IPS DF 6.9 (cell line): ENCODE results near the gene SLC7A1.

Experiments
- DNase-seq: peaks from one replicate; pipeline ENCODE4 v3.0.0-alpha.2; 2013; ENCODE audit warnings: low read depth, low spot score
- H3K27ac ChIP-seq: one replicate; pipeline ENCODE4 v1.5.1; 2013; ENCODE audit warnings: low read length, control low read depth
- H3K27me3 ChIP-seq: 2 replicates; pipeline ENCODE4 v1.6.1; 2013; ENCODE audit warnings: mild to moderate bottlenecking, low read length; ENCODE audit not compliant: control insufficient read depth, insufficient read depth
- H3K36me3 ChIP-seq: 2 replicates; pipeline ENCODE4 v1.6.1; 2013; ENCODE audit warnings: low read length; ENCODE audit not compliant: control insufficient read depth, insufficient read depth
- H3K4me1 ChIP-seq: 2 replicates; pipeline ENCODE4 v1.6.1; 2013; ENCODE audit warnings: low read length; ENCODE audit not compliant: control insufficient read depth, insufficient read depth
- H3K4me3 ChIP-seq: 2 replicates; pipeline ENCODE4 v1.5.1; 2013; ENCODE audit warnings: mild to moderate bottlenecking, low read length
- H3K9me3 ChIP-seq: 2 replicates; pipeline ENCODE4 v1.6.1; 2013; ENCODE audit warnings: low read length, inconsistent platforms; ENCODE audit not compliant: control insufficient read depth, insufficient read depth
- WGBS: extraction: QIAGEN DNeasy Blood & Tissue Kit; methylation state at CpG from one replicate; pipeline ENCODE4 v1.1.7; 2013; ENCODE audit warnings: mixed read lengths, missing lambda C conversion rate; ENCODE audit not compliant: insufficient read length, insufficient coverage; 5-methylcytosine and 5-hydroxymethylcytosine counted together

SLC7A1 gene

GRCh38 chr13:29522044-29522685 lies 73.3 kb downstream of the SLC7A1 start:
- Histone ChIP-seq H3K9me3 (no peaks in the 10 kb centered on the region), H3K36me3 (peaks cover 33% of the 10 kb centered on the region)
- DNase-seq, result no peak

GRCh38 chr13:29521336-29521735 lies 74.2 kb downstream of the SLC7A1 start:
- Histone ChIP-seq H3K36me3 (peaks cover 40% of the 10 kb centered on the region), H3K27ac (no peak overlapping the region), H3K4me1 (no peaks in the 10 kb centered on the region; the same call in 1 of the 2 replicates), H3K9me3 (no peaks in the 10 kb centered on the region), H3K27me3 (no peaks in the 10 kb centered on the region), H3K4me3 (no peak overlapping the region)
- no CpG with 5 or more reads among the region's 14 CpGs for WGBS
- no peak for DNase-seq

More at GRCh38 chr13:29522044-29522685, 73.3 kb downstream of the SLC7A1 start:
- H3K27me3 ChIP-seq, result no peaks in the 10 kb centered on the region
- no peak overlapping the region for H3K27ac ChIP-seq
- no CpG with 5 or more reads among the region's 16 CpGs for WGBS
- H3K4me3 ChIP-seq, result no peak overlapping the region
- no peaks in the 10 kb centered on the region; the same call in 1 of the 2 replicates for H3K4me1 ChIP-seq

GRCh38 chr13:29520671-29521070 lies 74.8 kb downstream of the SLC7A1 start:
- DNase-seq, result no peak
- Histone ChIP-seq H3K9me3 (no peaks in the 10 kb centered on the region), H3K27me3 (no peaks in the 10 kb centered on the region), H3K4me1 (no peaks in the 10 kb centered on the region; the same call in 1 of the 2 replicates), H3K27ac (no peak overlapping the region), H3K4me3 (no peak overlapping the region), H3K36me3 (peaks cover 42% of the 10 kb centered on the region)
- no CpG with 5 or more reads among the region's 4 CpGs for WGBS

GRCh38 chr13:29519921-29520320 lies 75.6 kb downstream of the SLC7A1 start:
- Histone ChIP-seq H3K9me3 (no peaks in the 10 kb centered on the region), H3K4me1 (no peaks in the 10 kb centered on the region; the same call in 1 of the 2 replicates), H3K27me3 (no peaks in the 10 kb centered on the region), H3K27ac (no peak overlapping the region), H3K36me3 (peaks cover 47% of the 10 kb centered on the region), H3K4me3 (no peak overlapping the region)
- no peak for DNase-seq
- 100% methylated on average over 1 of the region's 3 CpGs for whole genome bisulfite sequencing

GRCh38 chr13:29516880-29517279 lies 78.6 kb downstream of the SLC7A1 start:
- WGBS, result no CpG with 5 or more reads among the region's 12 CpGs
- Histone ChIP-seq H3K4me3 (no peak overlapping the region; the same call in 1 of the 2 replicates), H3K36me3 (peaks cover 49% of the 10 kb centered on the region), H3K27ac (no peak overlapping the region), H3K27me3 (no peaks in the 10 kb centered on the region), H3K9me3 (no peaks in the 10 kb centered on the region), H3K4me1 (no peaks in the 10 kb centered on the region)
- no peak for DNase-seq

GRCh38 chr13:29516012-29516411 lies 79.5 kb downstream of the SLC7A1 start:
- H3K36me3 ChIP-seq, result peaks cover 49% of the 10 kb centered on the region
- no peaks in the 10 kb centered on the region for H3K4me1 ChIP-seq
- no peak overlapping the region for H3K27ac ChIP-seq
- no CpG with 5 or more reads among the region's 11 CpGs for WGBS
- no peak overlapping the region for H3K4me3 ChIP-seq
- H3K27me3 ChIP-seq, result no peaks in the 10 kb centered on the region
- no peak for DNase-seq
- no peaks in the 10 kb centered on the region for H3K9me3 ChIP-seq

- Histone ChIP-seq H3K36me3 (peaks cover 49% of the 10 kb centered on the region), H3K27me3 (no peaks in the 10 kb centered on the region), H3K9me3 (no peaks in the 10 kb centered on the region), H3K4me1 (no peaks in the 10 kb centered on the region), H3K4me3 (no peak overlapping the region), H3K27ac (no peak overlapping the region)
- DNase-seq, result no peak
- WGBS, result no CpG with 5 or more reads among the region's 7 CpGs
These were observed 80.1 kb downstream of the SLC7A1 start for GRCh38 chr13:29515372-29515771.

GRCh38 chr13:29514720-29515310 lies 80.7 kb downstream of the SLC7A1 start:
- Histone ChIP-seq H3K27me3 (no peaks in the 10 kb centered on the region), H3K27ac (no peak overlapping the region), H3K4me3 (no peak overlapping the region), H3K4me1 (no peaks in the 10 kb centered on the region), H3K9me3 (no peaks in the 10 kb centered on the region), H3K36me3 (peaks cover 49% of the 10 kb centered on the region)
- WGBS, result no CpG with 5 or more reads among the region's 13 CpGs
- DNase-seq, result no peak

GRCh38 chr13:29513981-29514719 lies 81.3 kb downstream of the SLC7A1 start:
- no peaks in the 10 kb centered on the region for H3K4me1 ChIP-seq
- no peaks in the 10 kb centered on the region for H3K27me3 ChIP-seq
- H3K9me3 ChIP-seq, result no peaks in the 10 kb centered on the region
- no peak overlapping the region for H3K27ac ChIP-seq
- peaks cover 49% of the 10 kb centered on the region for H3K36me3 ChIP-seq
- no CpG with 5 or more reads among the region's 32 CpGs for WGBS
- DNase-seq, result no peak
- H3K4me3 ChIP-seq, result no peak overlapping the region

GRCh38 chr13:29513002-29513980 lies 82.2 kb downstream of the SLC7A1 start:
- peaks cover 46% of the 10 kb centered on the region for H3K36me3 ChIP-seq

More at GRCh38 chr13:29513002-29513980, 82.2 kb downstream of the SLC7A1 start:
- Histone ChIP-seq H3K9me3 (no peaks in the 10 kb centered on the region), H3K27ac (no peak overlapping the region), H3K4me3 (no peak overlapping the region), H3K27me3 (no peaks in the 10 kb centered on the region), H3K4me1 (no peaks in the 10 kb centered on the region)
- no peak for DNase-seq
- WGBS, result no CpG with 5 or more reads among the region's 24 CpGs
